ENCODE measurements around the gene PAPPA. TPM values are rescaled to one million over a fixed set of nuclear protein-coding genes. Genes with fewer than 3 reads are reported as not detected.

Gene PAPPA
- total and polyA plus RNA-seq, 12 donors, result 0.22 to 23.9 (median 5.7) TPM

GRCh38 chr9:116366241-116366640, 212.7 kb downstream of the PAPPA start:
- DNase-seq, result no peak
- TF ChIP-seq POLR2A (IDR thresholded peaks at IDR 0.05) (no peak), CTCF (IDR thresholded peaks at IDR 0.05) (no peak)
- Histone ChIP-seq H3K27me3 (no peaks in the 10 kb centered on the region), H3K36me3 (replicated peaks in 1 of 2) (no peaks in the 10 kb centered on the region), H3K9me3 (replicated peaks in 1 of 3) (no peaks in the 10 kb centered on the region), H3K27ac (no peak overlapping the region), H3K4me3 (no peak overlapping the region), H3K4me1 (replicated peaks in 1 of 2) (peaks cover 0 to 12% of the 10 kb centered on the region in 2 donors)
- 89 to 100% (median 94%) methylated on average over 1 of the region's 1 CpG for WGBS, 4 donors
- intact Hi-C loops (cut with DNase I), result no loop called here

GRCh38 chr9:116368680-116369079, 215.1 kb downstream of the PAPPA start:
- H3K4me3 ChIP-seq, result no peak overlapping the region
- H3K27me3 ChIP-seq, result no peaks in the 10 kb centered on the region
- no peaks in the 10 kb centered on the region for H3K9me3 ChIP-seq (replicated peaks in 1 of 3)
- 88 to 96% (median 91%) methylated on average over 8 to 9 of the region's 9 CpGs for WGBS, 4 donors
- H3K36me3 ChIP-seq (replicated peaks in 1 of 2), result no peaks in the 10 kb centered on the region
- peaks cover 0 to 12% of the 10 kb centered on the region in 2 donors for H3K4me1 ChIP-seq (replicated peaks in 1 of 2)
- no peak overlapping the region for H3K27ac ChIP-seq
- DNase-seq, result no peak
- TF ChIP-seq CTCF (IDR thresholded peaks at IDR 0.05) (no peak), POLR2A (IDR thresholded peaks at IDR 0.05) (no peak)
- intact Hi-C loops (cut with DNase I), result no loop called here

GRCh38 chr9:116369706-116370105, 216.1 kb downstream of the PAPPA start:
- H3K36me3 ChIP-seq (replicated peaks in 1 of 2), result no peaks in the 10 kb centered on the region
- no peaks in the 10 kb centered on the region for H3K9me3 ChIP-seq (replicated peaks in 1 of 3)
- no peaks in the 10 kb centered on the region for H3K27me3 ChIP-seq
- H3K4me1 ChIP-seq (replicated peaks in 1 of 2), result peaks cover 0 to 11% of the 10 kb centered on the region in 2 donors
- intact Hi-C loops (cut with DNase I), result no loop called here
- 63 to 81% (median 76%) methylated on average over 5 of the region's 5 CpGs for WGBS, 4 donors
- no peak overlapping the region for H3K27ac ChIP-seq
- TF ChIP-seq CTCF (IDR thresholded peaks at IDR 0.05) (no peak), POLR2A (IDR thresholded peaks at IDR 0.05) (no peak)
- no peak for DNase-seq
- no peak overlapping the region for H3K4me3 ChIP-seq

- intact Hi-C loops (cut with DNase I), result no loop called here
Observed at GRCh38 chr9:116370556-116370955, 217.0 kb downstream of the PAPPA start.

More at GRCh38 chr9:116370556-116370955, 217.0 kb downstream of the PAPPA start:
- Histone ChIP-seq H3K4me3 (no peak overlapping the region), H3K9me3 (replicated peaks in 1 of 3) (no peaks in the 10 kb centered on the region), H3K27me3 (no peaks in the 10 kb centered on the region), H3K27ac (no peak overlapping the region), H3K4me1 (replicated peaks in 1 of 2) (peaks cover 0 to 3% of the 10 kb centered on the region in 2 donors), H3K36me3 (replicated peaks in 1 of 2) (no peaks in the 10 kb centered on the region)
- TF ChIP-seq POLR2A (IDR thresholded peaks at IDR 0.05), result no peak
- TF ChIP-seq CTCF (IDR thresholded peaks at IDR 0.05), result no peak
- WGBS, 4 donors, result 76 to 85% (median 78%) methylated on average over 4 of the region's 4 CpGs
- DNase-seq, result no peak

Data from adrenal gland (tissue), 12 donors.